ENCODE data around the gene AJM1. TPM values are rescaled to one million over a fixed set of nuclear protein-coding genes. Genes with fewer than 3 reads are reported as not detected.
"Not testable (repeated sequence)": the region's sequence is repeated elsewhere in the genome, so short reads cannot be mapped to it uniquely, and the experiment has no call there.

The AJM1 gene
- total RNA-seq, 1 donor from 2014 or later: 0.96 TPM

DNA sequence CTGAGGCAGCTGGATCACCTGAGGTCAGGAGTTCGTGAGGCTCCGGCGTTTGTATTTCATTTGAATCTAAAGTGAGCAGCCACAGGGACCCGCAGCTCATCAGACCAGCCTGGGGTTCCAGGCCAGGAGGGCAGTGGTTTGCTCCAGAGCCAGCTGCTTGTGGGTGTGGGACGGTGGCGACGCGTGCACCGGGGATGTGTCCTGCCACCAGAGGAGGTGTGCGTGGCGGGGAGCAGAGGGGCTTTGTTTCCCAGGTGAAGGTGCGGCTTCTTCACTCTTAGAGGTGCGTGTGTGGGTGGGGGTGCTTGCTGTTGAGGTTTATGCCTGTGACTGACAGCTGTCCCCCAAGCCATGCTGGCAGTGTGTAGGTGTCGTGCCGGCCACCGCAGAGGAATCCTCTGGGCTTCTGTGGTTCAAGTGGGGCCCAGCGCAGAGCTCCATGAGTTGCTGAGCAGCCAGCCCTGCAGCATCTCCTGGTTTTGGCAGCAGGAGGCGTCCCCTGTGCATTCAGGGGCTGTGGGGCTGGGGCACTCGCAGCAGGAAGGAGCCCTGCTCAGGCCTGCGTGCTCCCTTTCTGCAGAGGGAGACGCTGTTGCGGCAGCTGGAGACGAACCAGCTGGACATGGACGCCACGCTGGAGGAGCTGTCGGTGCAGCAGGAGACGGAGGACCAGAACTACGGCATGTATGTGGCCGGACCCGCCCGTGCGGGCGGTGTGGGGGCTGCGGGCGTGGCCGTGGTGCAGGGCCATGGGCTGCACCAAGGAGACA, 6.9 kb upstream of the AJM1 start:
- TF ChIP-seq, protein P1, sequence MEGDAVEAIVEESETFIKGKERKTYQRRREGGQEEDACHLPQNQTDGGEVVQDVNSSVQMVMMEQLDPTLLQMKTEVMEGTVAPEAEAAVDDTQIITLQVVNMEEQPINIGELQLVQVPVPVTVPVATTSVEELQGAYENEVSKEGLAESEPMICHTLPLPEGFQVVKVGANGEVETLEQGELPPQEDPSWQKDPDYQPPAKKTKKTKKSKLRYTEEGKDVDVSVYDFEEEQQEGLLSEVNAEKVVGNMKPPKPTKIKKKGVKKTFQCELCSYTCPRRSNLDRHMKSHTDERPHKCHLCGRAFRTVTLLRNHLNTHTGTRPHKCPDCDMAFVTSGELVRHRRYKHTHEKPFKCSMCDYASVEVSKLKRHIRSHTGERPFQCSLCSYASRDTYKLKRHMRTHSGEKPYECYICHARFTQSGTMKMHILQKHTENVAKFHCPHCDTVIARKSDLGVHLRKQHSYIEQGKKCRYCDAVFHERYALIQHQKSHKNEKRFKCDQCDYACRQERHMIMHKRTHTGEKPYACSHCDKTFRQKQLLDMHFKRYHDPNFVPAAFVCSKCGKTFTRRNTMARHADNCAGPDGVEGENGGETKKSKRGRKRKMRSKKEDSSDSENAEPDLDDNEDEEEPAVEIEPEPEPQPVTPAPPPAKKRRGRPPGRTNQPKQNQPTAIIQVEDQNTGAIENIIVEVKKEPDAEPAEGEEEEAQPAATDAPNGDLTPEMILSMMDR (IDR thresholded peaks at IDR 0.05; ENCODE audit: insufficient read depth, low read length, poor library complexity, severe bottlenecking): no peak
- H3K27me3 ChIP-seq (ENCODE audit: control insufficient read depth, insufficient read depth, low read length): no peaks in the 10 kb centered on the region
- no peak overlapping the region for H3K4me3 ChIP-seq (ENCODE audit: low read depth, low read length)
- H3K36me3 ChIP-seq (ENCODE audit: control insufficient read depth, insufficient read depth, low read length): no peaks in the 10 kb centered on the region
- no peak for DNase-seq (ENCODE audit: low read depth)

DNA sequence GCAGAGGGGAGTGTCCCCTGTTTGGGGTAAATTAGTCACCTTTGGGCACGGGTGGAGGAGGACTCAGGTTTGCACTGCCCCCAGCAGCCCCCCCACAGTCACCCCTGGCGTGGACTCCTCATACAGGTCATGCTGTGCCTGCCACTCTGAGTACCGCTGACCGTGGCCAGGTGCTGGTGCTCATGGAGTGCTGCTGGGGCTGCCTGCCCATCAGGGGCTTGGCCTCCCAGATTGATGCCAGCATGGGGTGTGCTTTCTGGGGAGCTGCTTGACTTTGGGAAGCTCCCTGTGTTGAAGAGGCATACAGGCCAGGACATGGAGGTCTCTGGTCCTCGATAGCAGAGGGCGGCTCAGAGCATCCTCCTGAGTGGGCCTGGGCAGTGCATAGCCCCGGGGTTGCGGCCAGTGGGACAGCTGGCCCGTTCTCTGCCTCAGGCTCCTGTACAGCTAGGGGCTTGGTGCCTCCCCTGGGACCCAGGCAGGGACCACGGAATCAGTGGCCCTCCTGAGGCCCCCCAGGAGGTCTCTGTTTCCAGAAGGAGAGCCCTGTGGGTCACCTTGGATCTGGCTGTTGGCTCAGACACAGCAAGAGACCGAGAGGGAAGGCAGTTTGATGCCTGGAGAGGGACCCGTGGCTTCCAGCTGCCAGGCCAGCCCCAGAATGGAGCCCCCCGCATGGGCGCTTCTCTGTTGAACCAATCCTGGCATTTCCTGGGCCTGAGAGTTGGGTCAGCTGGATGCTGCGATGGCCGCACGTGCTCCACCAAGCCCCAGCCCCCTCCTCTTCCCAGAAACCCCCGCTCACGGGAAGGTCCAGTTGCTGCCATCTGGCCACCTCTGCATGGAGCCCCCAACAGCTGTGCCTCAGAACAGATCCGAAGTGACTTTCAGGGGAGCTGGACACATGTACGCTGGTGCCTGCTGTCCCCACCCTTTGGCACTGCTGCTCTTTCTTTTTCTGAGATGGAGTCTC, 6.1 kb upstream of the AJM1 start:
- Histone ChIP-seq H3K27me3 (ENCODE audit: control insufficient read depth, insufficient read depth, low read length) (no peaks in the 10 kb centered on the region), H3K36me3 (ENCODE audit: control insufficient read depth, insufficient read depth, low read length) (no peaks in the 10 kb centered on the region), H3K4me3 (ENCODE audit: low read depth, low read length) (no peak overlapping the region)
- TF ChIP-seq, protein P1 (IDR thresholded peaks at IDR 0.05; ENCODE audit: insufficient read depth, low read length, poor library complexity, severe bottlenecking): no peak
- DNase-seq (ENCODE audit: low read depth): no peak

DNA sequence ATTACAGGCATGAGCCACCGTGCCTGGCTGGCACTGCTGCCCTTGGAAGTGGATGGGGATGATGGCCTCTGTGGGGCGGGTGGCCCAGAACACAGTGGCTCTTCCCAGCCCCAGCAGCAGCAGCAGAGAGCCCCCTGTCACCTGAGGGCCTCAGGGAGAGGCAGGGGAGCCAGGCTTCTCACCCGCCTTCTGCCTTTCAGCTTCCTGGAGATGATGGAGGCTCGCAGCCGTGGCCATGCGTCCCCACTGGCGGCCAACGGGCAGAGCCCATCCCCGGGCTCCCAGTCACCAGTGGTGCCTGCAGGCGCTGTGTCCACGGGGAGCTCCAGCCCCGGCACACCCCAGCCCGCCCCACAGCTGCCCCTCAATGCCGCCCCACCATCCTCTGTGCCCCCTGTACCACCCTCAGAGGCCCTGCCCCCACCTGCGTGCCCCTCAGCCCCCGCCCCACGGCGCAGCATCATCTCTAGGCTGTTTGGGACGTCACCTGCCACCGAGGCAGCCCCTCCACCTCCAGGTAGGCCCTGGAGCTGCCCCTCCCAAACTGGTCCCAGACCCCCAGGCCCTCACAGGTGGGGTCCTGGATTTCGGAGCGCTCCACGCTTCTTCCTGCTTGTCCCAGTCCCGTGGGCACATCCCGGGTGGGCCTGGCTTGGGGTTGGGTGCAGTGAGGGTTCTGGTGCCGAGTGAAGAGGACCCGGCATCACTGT, 5.0 kb upstream of the AJM1 start:
- Histone ChIP-seq H3K27me3 (ENCODE audit: control insufficient read depth, insufficient read depth, low read length) (no peaks in the 10 kb centered on the region), H3K4me3 (ENCODE audit: low read depth, low read length) (no peak overlapping the region), H3K36me3 (ENCODE audit: control insufficient read depth, insufficient read depth, low read length) (no peaks in the 10 kb centered on the region)
- no peak for DNase-seq (ENCODE audit: low read depth)
- TF ChIP-seq, protein P1 (IDR thresholded peaks at IDR 0.05; ENCODE audit: insufficient read depth, low read length, poor library complexity, severe bottlenecking): no peak

DNA sequence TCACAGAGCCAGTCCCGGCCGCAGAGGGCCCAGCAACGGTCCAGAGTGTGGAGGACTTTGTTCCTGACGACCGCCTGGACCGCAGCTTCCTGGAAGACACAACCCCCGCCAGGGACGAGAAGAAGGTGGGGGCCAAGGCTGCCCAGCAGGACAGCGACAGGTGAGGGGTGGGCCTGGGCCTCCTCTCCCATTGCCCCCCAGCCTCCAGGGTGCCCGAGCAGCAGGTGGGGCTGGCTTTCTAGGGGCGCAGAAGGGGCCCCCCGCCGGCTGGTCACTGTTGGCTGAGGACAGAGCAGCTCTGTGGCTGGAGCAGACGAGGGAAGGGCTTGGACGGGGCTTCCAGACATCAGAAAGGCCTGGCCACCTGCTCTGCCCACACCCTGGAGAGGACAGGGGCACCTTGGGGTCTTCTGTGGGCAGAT, 4.4 kb upstream of the AJM1 start:
- H3K27me3 ChIP-seq (ENCODE audit: control insufficient read depth, insufficient read depth, low read length); H3K4me3 ChIP-seq (ENCODE audit: low read depth, low read length); DNase-seq (ENCODE audit: low read depth); H3K36me3 ChIP-seq (ENCODE audit: control insufficient read depth, insufficient read depth, low read length): not testable (repeated sequence)

DNA sequence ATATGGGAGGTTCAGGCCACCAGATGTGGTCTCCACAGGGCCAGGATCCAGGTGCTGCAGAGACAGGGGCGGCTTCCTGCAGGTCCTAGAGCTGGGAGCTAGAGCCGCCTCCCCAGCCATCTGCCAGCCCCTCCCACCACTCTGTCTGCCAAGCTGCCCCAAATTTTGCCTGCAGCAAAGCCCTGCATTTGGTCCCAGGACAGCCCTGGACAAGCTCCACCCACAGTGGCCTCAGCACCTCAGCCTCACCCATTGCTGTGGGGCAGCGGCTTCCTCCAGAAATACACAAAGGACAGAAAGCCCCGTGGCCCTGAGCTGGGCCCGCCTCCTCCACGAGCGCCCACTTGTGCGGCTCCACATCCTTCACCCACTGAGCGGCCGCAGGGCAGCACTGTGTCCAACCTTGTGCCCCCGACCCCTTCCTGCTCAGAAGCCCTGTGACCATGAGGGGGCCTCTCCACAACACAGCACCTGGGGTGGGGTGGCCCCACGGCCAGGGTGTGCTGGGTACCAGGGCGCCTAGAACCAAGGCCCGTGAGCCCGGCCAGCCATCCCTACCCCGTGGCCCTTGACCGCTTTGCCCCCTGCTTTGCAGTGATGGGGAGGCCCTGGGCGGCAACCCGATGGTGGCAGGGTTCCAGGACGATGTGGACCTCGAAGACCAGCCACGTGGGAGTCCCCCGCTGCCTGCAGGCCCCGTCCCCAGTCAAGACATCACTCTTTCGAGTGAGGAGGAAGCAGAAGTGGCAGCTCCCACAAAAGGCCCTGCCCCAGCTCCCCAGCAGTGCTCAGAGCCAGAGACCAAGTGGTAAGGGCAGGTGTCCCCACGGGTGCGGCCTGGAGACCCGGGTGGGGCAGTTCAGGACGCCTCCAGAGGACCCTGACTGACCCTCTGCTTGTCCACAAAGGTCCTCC, 3.7 kb upstream of the AJM1 start:
- Histone ChIP-seq H3K36me3 (ENCODE audit: control insufficient read depth, insufficient read depth, low read length) (no peaks in the 10 kb centered on the region), H3K4me3 (ENCODE audit: low read depth, low read length) (no peak overlapping the region), H3K27me3 (ENCODE audit: control insufficient read depth, insufficient read depth, low read length) (peaks cover 5% of the 10 kb centered on the region)
- DNase-seq (ENCODE audit: low read depth): no peak
- TF ChIP-seq, protein P1 (IDR thresholded peaks at IDR 0.05; ENCODE audit: insufficient read depth, low read length, poor library complexity, severe bottlenecking): no peak
